ENCODE results near the gene SLC6A1.

DNA sequence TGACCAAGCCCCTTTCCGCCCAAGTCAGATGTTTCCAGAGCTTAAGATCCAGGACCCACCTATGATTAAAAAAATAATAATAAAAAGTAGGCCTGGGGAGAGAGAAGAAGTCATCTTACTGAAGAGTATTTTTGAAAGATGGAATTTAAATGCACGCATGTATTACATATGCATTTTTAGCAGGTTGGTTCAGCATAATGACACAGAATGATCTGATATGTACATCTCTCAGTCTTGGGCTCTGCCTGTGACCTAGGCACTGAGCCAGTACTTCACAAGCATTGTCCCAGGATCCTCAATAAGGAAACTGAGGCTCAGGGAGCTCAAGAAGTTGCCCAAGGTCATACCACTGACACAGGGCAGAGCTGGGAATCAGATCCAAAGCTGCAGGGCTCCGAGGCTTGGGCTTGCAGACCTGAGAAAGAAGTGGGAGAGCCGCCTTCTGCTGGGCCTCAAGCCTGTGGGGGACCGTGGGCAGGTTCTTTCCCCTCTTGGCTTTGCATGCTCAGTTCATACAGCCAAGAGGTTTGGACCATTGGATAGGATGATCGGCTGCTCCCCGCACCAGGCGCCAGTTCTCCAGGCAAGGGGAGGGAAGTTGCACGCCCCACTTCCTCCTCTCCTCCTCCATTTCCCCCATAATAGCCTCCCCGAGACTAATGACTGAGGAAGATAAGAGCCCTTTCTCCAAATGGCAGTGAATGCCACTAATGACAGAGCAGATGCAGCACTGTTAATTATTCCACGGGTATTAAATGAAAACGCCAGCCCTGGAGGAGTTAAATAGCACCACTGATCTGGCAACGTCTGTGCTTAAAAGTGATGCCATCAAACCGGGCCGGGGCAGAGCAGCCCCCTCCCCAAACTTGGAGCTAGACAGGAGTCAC lies 6.9 kb downstream of the SLC6A1 start:
- TF ChIP-seq GABPA (IDR thresholded peaks at IDR 0.05; ENCODE audit: low read depth) (no peak), POLR2AphosphoS5 (IDR thresholded peaks at IDR 0.05; ENCODE audit: low read depth) (no peak), SPI1 (IDR thresholded peaks at IDR 0.05; ENCODE audit: borderline replicate concordance, low read depth) (no peak)
- TF ChIP-seq, protein P1, sequence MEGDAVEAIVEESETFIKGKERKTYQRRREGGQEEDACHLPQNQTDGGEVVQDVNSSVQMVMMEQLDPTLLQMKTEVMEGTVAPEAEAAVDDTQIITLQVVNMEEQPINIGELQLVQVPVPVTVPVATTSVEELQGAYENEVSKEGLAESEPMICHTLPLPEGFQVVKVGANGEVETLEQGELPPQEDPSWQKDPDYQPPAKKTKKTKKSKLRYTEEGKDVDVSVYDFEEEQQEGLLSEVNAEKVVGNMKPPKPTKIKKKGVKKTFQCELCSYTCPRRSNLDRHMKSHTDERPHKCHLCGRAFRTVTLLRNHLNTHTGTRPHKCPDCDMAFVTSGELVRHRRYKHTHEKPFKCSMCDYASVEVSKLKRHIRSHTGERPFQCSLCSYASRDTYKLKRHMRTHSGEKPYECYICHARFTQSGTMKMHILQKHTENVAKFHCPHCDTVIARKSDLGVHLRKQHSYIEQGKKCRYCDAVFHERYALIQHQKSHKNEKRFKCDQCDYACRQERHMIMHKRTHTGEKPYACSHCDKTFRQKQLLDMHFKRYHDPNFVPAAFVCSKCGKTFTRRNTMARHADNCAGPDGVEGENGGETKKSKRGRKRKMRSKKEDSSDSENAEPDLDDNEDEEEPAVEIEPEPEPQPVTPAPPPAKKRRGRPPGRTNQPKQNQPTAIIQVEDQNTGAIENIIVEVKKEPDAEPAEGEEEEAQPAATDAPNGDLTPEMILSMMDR (IDR thresholded peaks at IDR 0.05; ENCODE audit: insufficient read depth, low read length), result no peak
- TF ChIP-seq, protein P2, sequence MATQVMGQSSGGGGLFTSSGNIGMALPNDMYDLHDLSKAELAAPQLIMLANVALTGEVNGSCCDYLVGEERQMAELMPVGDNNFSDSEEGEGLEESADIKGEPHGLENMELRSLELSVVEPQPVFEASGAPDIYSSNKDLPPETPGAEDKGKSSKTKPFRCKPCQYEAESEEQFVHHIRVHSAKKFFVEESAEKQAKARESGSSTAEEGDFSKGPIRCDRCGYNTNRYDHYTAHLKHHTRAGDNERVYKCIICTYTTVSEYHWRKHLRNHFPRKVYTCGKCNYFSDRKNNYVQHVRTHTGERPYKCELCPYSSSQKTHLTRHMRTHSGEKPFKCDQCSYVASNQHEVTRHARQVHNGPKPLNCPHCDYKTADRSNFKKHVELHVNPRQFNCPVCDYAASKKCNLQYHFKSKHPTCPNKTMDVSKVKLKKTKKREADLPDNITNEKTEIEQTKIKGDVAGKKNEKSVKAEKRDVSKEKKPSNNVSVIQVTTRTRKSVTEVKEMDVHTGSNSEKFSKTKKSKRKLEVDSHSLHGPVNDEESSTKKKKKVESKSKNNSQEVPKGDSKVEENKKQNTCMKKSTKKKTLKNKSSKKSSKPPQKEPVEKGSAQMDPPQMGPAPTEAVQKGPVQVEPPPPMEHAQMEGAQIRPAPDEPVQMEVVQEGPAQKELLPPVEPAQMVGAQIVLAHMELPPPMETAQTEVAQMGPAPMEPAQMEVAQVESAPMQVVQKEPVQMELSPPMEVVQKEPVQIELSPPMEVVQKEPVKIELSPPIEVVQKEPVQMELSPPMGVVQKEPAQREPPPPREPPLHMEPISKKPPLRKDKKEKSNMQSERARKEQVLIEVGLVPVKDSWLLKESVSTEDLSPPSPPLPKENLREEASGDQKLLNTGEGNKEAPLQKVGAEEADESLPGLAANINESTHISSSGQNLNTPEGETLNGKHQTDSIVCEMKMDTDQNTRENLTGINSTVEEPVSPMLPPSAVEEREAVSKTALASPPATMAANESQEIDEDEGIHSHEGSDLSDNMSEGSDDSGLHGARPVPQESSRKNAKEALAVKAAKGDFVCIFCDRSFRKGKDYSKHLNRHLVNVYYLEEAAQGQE (IDR thresholded peaks at IDR 0.05; ENCODE audit: insufficient replicate concordance, low read depth), result no peak

Data from HL-60 (cell line).